ENCODE data around the gene SLC39A7. TPM values are rescaled to one million over a fixed set of nuclear protein-coding genes. Genes with fewer than 3 reads are reported as not detected.

The SLC39A7 gene, protein sequence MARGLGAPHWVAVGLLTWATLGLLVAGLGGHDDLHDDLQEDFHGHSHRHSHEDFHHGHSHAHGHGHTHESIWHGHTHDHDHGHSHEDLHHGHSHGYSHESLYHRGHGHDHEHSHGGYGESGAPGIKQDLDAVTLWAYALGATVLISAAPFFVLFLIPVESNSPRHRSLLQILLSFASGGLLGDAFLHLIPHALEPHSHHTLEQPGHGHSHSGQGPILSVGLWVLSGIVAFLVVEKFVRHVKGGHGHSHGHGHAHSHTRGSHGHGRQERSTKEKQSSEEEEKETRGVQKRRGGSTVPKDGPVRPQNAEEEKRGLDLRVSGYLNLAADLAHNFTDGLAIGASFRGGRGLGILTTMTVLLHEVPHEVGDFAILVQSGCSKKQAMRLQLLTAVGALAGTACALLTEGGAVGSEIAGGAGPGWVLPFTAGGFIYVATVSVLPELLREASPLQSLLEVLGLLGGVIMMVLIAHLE
- 113 TPM for polyA plus RNA-seq (2013, experiment 1 of 4)
- 109 TPM for polyA plus RNA-seq (2013, experiment 2 of 4)
- polyA plus RNA-seq (2013, experiment 3 of 4), result 78.4 TPM
- polyA plus RNA-seq (2013, experiment 4 of 4), result 90.4 TPM

- peaks cover 24% of the 10 kb centered on the region for H3K36me3 ChIP-seq (ENCODE audit: control insufficient read depth, insufficient read depth, low read length)
- H3K9me3 ChIP-seq (ENCODE audit: control insufficient read depth, low read length), result no peaks in the 10 kb centered on the region
- H3K4me3 ChIP-seq (ENCODE audit: insufficient read depth, low read depth, low read length), result peak within 1 kb of the TSS; percentile 95
- 0% methylated on average over 68 of the region's 68 CpGs for WGBS, 2 experiments
- peaks cover 22% of the 10 kb centered on the region for H3K4me1 ChIP-seq (ENCODE audit: control insufficient read depth, insufficient read depth, low read length)
- H3K27me3 ChIP-seq (ENCODE audit: control insufficient read depth, insufficient read depth, low read length, poor library complexity, severe bottlenecking), result peaks cover 3% of the 10 kb centered on the region
- peak within 1 kb of the TSS; percentile 95 for H3K27ac ChIP-seq (ENCODE audit: insufficient read depth, low read depth, low read length, poor library complexity, severe bottlenecking)
Observed at GRCh38 chr6:33200219-33201146, at the start of gene SLC39A7, which contains the start of gene RXRB. TSS of gene SLC39A7 (plus strand) at chr6:33200867. CDS start at chr6:33201246, 379 bp downstream. TSS of gene RXRB (minus strand) at chr6:33200665. CDS start at chr6:33200476, 189 bp downstream.

DNA sequence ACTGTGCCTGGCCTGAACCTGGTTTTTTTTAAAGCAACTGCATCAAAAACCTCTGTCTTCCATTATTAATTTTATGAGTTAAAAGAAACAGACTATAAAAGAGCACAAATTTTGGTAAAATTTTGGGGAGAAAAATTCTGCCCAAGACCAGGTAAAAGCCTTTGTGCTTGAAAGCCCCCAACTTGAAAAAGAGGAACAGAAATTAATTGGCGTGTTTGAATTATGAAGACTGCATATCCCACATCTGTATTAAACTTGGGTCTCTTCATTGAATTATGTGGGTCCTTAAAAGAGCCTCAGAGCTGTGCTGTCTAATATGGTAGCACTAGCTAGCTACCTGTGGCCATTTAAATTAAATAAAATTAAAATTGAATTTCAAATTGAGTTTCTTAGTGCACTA lies 49.6 kb upstream of the SLC39A7 start:
- no peak overlapping the region for H3K27ac ChIP-seq (ENCODE audit: insufficient read depth, low read depth, low read length, poor library complexity, severe bottlenecking)
- no peak overlapping the region for H3K4me3 ChIP-seq (ENCODE audit: insufficient read depth, low read depth, low read length)
- WGBS, 2 experiments, result 90 to 100% methylated on average over 1 of the region's 1 CpG
- no peaks in the 10 kb centered on the region for H3K36me3 ChIP-seq (ENCODE audit: control insufficient read depth, insufficient read depth, low read length)
- no peaks in the 10 kb centered on the region for H3K4me1 ChIP-seq (ENCODE audit: control insufficient read depth, insufficient read depth, low read length)
- no peaks in the 10 kb centered on the region for H3K9me3 ChIP-seq (ENCODE audit: control insufficient read depth, low read length)
- H3K27me3 ChIP-seq (ENCODE audit: control insufficient read depth, insufficient read depth, low read length, poor library complexity, severe bottlenecking), result no peaks in the 10 kb centered on the region

GRCh38 chr6:33154349-33154748 lies 46.3 kb upstream of the SLC39A7 start:
- 80% methylated on average over 4 of the region's 4 CpGs for WGBS, 2 experiments
- Histone ChIP-seq H3K4me1 (ENCODE audit: control insufficient read depth, insufficient read depth, low read length) (no peaks in the 10 kb centered on the region), H3K36me3 (ENCODE audit: control insufficient read depth, insufficient read depth, low read length) (no peaks in the 10 kb centered on the region), H3K4me3 (ENCODE audit: insufficient read depth, low read depth, low read length) (no peak overlapping the region), H3K9me3 (ENCODE audit: control insufficient read depth, low read length) (no peaks in the 10 kb centered on the region), H3K27ac (ENCODE audit: insufficient read depth, low read depth, low read length, poor library complexity, severe bottlenecking) (no peak overlapping the region), H3K27me3 (ENCODE audit: control insufficient read depth, insufficient read depth, low read length, poor library complexity, severe bottlenecking) (no peaks in the 10 kb centered on the region)

DNA sequence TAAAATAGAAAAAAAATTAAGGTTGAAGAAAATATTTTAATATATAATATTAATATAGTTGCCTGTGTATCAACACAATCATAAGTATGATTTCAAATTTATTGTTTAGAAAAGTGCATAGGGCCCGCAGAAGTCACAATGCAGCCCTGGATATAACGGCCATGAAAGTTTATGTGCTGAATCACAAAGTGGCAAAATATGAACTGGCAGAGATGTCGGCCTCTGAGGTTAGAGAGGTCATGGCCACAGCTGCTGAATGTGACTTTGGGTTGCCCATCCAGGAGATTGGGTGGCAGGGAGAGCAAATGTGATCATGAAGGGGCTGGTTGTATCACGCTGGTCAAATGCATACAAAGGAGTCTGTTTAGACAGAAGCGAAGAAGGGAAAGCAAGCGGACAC lies 44.1 kb upstream of the SLC39A7 start:
- Histone ChIP-seq H3K9me3 (ENCODE audit: control insufficient read depth, low read length) (no peaks in the 10 kb centered on the region), H3K36me3 (ENCODE audit: control insufficient read depth, insufficient read depth, low read length) (no peaks in the 10 kb centered on the region), H3K27me3 (ENCODE audit: control insufficient read depth, insufficient read depth, low read length, poor library complexity, severe bottlenecking) (peaks cover 7% of the 10 kb centered on the region), H3K27ac (ENCODE audit: insufficient read depth, low read depth, low read length, poor library complexity, severe bottlenecking) (no peak overlapping the region), H3K4me3 (ENCODE audit: insufficient read depth, low read depth, low read length) (no peak overlapping the region), H3K4me1 (ENCODE audit: control insufficient read depth, insufficient read depth, low read length) (no peaks in the 10 kb centered on the region)
- 90 to 94% methylated on average over 6 of the region's 6 CpGs for WGBS, 2 experiments

DNA sequence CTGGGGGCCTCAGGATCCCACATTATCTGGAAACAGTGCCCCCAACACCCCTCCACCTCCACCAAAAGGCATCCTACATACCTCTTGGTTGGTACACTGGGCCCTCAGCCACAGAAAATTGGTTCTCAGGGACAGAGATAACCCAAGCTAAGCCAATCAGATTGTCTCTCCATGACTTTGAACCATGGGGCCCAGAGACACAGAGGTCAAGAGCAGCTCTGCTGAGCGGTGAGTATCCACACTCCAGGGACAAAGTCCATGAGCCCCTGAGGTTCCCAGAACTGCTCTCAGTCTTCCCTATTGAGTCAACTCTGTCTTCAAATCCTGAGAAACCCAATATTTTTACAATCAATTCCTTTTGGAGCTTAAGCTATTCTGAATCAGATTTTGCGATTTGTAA lies 43.7 kb upstream of the SLC39A7 start:
- no peak overlapping the region for H3K27ac ChIP-seq (ENCODE audit: insufficient read depth, low read depth, low read length, poor library complexity, severe bottlenecking)
- no peak overlapping the region for H3K4me3 ChIP-seq (ENCODE audit: insufficient read depth, low read depth, low read length)
- no peaks in the 10 kb centered on the region for H3K4me1 ChIP-seq (ENCODE audit: control insufficient read depth, insufficient read depth, low read length)
- WGBS, 2 experiments, result 86 to 95% methylated on average over 1 of the region's 2 CpGs
- H3K9me3 ChIP-seq (ENCODE audit: control insufficient read depth, low read length), result no peaks in the 10 kb centered on the region
- peaks cover 11% of the 10 kb centered on the region for H3K27me3 ChIP-seq (ENCODE audit: control insufficient read depth, insufficient read depth, low read length, poor library complexity, severe bottlenecking)
- no peaks in the 10 kb centered on the region for H3K36me3 ChIP-seq (ENCODE audit: control insufficient read depth, insufficient read depth, low read length)

DNA sequence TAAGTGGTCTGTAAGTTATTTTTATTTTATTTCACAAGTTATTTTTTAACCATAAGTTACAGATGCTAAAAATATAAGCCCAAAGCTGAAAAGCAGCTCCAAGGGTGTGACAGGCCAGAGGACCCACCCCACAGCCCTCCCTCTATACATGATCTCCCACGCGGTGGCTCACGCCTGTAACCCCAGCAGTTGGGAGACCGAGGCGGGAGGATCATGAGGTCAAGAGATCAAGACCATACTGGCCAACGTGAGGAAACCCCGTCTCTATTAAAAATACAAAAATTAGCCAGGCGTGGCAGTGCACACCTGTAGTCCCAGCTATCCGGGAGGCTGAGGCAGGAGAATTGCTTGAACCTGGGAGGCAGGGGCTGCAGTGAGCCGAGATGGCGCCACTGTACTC lies 40.6 kb upstream of the SLC39A7 start:
- WGBS, 2 experiments, result 89 to 92% methylated on average over 11 of the region's 11 CpGs
- Histone ChIP-seq H3K4me3 (ENCODE audit: insufficient read depth, low read depth, low read length) (no peak overlapping the region), H3K36me3 (ENCODE audit: control insufficient read depth, insufficient read depth, low read length) (no peaks in the 10 kb centered on the region), H3K27ac (ENCODE audit: insufficient read depth, low read depth, low read length, poor library complexity, severe bottlenecking) (no peak overlapping the region), H3K27me3 (ENCODE audit: control insufficient read depth, insufficient read depth, low read length, poor library complexity, severe bottlenecking) (peaks cover 16% of the 10 kb centered on the region), H3K9me3 (ENCODE audit: control insufficient read depth, low read length) (no peaks in the 10 kb centered on the region), H3K4me1 (ENCODE audit: control insufficient read depth, insufficient read depth, low read length) (no peaks in the 10 kb centered on the region)

DNA sequence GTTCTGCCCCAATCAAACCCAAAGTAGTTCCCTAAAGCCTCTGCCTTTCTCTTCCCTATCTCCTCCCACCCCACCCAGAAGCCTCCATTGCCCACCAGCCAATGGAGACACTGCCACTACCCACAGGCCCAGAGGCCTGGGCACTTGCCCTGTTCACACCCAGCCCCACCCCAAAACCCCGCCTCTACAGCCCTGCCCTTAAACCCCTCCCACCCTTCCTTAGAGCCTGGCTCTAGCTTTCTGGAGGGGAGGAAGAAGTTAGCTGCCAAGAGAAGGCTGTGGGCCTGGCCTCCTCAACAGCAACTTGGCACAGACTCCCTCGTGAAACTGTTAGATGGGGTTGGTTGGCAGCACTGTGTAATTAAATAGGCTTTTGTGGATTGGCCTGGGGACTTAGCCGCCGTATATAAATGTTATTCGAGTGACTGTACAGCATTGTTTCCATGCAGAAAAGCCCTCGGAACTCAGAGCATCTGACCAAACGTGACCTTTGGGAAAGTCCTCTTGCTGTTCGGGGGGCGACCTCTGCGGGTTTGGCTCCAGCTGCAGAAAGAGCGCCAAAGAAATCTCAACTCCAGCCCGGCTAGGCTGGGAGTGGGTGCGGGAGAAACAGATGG lies 39.8 kb upstream of the SLC39A7 start:
- Histone ChIP-seq H3K4me3 (ENCODE audit: insufficient read depth, low read depth, low read length) (no peak overlapping the region), H3K9me3 (ENCODE audit: control insufficient read depth, low read length) (no peaks in the 10 kb centered on the region), H3K27ac (ENCODE audit: insufficient read depth, low read depth, low read length, poor library complexity, severe bottlenecking) (no peak overlapping the region), H3K27me3 (ENCODE audit: control insufficient read depth, insufficient read depth, low read length, poor library complexity, severe bottlenecking) (peaks cover 16% of the 10 kb centered on the region), H3K36me3 (ENCODE audit: control insufficient read depth, insufficient read depth, low read length) (no peaks in the 10 kb centered on the region), H3K4me1 (ENCODE audit: control insufficient read depth, insufficient read depth, low read length) (no peaks in the 10 kb centered on the region)
- 75 to 77% methylated on average over 13 of the region's 13 CpGs for WGBS, 2 experiments

GRCh38 chr6:33161354-33162331 lies 39.0 kb upstream of the SLC39A7 start:
- 12 to 13% methylated on average over 58 of the region's 58 CpGs for WGBS, 2 experiments

GRCh38 chr6:33163540-33163939 lies 37.1 kb upstream of the SLC39A7 start:
- no peaks in the 10 kb centered on the region for H3K9me3 ChIP-seq (ENCODE audit: control insufficient read depth, low read length)
- H3K27me3 ChIP-seq (ENCODE audit: control insufficient read depth, insufficient read depth, low read length, poor library complexity, severe bottlenecking), result peaks cover 16% of the 10 kb centered on the region
- H3K27ac ChIP-seq (ENCODE audit: insufficient read depth, low read depth, low read length, poor library complexity, severe bottlenecking), result no peak overlapping the region
- WGBS, 2 experiments, result 89 to 90% methylated on average over 10 of the region's 10 CpGs
- H3K4me3 ChIP-seq (ENCODE audit: insufficient read depth, low read depth, low read length), result no peak overlapping the region
- no peaks in the 10 kb centered on the region for H3K36me3 ChIP-seq (ENCODE audit: control insufficient read depth, insufficient read depth, low read length)
- no peaks in the 10 kb centered on the region for H3K4me1 ChIP-seq (ENCODE audit: control insufficient read depth, insufficient read depth, low read length)

More at GRCh38 chr6:33161354-33162331, 39.0 kb upstream of the SLC39A7 start:
- no peaks in the 10 kb centered on the region for H3K4me1 ChIP-seq (ENCODE audit: control insufficient read depth, insufficient read depth, low read length)
- no peaks in the 10 kb centered on the region for H3K36me3 ChIP-seq (ENCODE audit: control insufficient read depth, insufficient read depth, low read length)
- no peak overlapping the region for H3K27ac ChIP-seq (ENCODE audit: insufficient read depth, low read depth, low read length, poor library complexity, severe bottlenecking)
- peaks cover 16% of the 10 kb centered on the region for H3K27me3 ChIP-seq (ENCODE audit: control insufficient read depth, insufficient read depth, low read length, poor library complexity, severe bottlenecking)
- H3K4me3 ChIP-seq (ENCODE audit: insufficient read depth, low read depth, low read length), result peak overlapping the region; percentile 38
- no peaks in the 10 kb centered on the region for H3K9me3 ChIP-seq (ENCODE audit: control insufficient read depth, low read length)
